Hematopoietic multipotent progenitor cell treated with erythropoietin and hydrocortisone succinate and interleukin-3 and kit ligand, for 4 days (in vitro differentiated cells): ENCODE data around the gene C9orf50.

Experiments
- DNase-seq: peaks from one replicate; pipeline ENCODE4 v3.0.0-alpha.2; 2015

C9orf50 gene

DNA sequence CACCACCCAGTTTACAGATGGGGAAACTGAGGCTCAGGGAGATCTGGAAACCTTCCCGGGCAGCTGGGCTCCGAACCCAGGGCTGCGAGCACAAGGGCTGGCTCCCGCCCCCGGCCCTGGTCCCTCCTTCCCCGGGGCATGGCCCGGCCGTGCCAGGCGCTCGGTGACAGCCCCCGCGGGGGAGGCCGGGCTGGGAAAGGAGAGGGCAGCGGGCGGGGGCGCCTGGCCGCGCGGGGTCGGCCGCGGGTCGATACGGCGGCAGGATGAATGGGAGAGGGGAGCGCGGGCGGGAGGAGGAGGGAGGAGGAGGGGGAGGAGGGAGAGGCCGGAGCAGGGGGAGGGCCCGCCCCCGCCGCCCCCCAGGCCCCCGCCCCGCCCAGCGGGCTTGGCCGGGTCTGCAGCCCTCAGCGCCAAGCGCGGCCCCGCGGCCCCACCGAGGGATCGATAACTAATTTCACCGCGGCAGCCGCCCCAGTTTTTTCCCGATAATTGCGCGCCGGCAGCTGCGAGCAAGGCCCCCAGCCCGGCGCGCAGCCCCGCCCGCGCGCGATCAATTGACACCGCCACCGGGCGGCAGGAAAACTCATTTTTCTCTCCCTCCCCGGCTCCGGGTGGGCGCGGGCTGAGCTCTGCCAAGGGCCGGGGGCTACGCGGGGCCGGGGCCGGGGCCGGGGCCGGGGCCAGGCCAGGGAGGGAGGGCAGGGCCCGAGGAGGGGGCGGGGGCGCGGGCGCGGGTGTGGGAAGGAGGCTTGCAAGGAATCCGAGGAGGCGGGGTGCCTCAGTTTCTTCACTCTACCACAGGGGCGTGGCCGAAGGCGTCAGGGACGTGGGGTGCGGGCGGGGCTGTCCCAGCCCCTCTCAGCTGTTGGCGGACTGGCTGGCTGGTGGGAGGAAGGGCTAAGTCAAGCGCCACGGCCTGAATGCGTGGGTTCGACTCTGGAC, 52.1 kb downstream of the C9orf50 start:
- peak; percentile 26 for DNase-seq

DNA sequence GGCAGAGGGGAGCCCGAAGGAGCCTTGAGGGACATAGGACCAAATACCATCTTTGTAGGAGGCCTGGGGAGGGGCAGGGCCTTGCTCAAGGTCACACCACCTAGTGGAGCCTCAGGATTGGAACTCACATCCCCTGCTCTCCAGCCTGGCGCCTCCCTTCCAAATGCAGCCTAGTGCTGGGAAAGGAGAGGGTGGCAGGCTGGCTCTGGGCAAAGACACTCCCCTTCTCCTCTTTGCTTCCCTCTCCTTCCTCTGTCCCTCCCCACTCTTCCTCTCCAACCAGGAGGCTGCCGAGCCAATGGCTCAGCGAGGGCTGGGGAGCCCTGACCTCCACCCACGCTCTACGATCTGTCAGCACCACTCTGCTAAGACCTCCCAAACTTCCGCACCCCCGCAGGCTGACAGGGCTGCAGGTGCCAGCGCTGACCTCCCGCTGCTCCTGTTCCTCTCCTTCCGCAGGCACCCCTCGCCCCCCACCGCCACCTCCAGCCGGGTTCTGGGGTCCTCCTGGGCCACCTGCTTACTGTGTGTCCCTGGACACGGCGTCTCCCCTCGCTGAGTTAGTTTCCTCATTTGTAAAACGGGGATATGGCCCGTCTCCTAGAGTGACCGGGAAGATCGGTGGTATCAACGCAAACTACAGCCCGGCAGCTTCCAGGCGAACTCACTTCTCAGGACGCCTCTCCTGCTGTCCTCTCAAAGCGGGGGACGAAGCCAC, 52.9 kb downstream of the C9orf50 start:
- DNase-seq = peak; percentile 25

DNA sequence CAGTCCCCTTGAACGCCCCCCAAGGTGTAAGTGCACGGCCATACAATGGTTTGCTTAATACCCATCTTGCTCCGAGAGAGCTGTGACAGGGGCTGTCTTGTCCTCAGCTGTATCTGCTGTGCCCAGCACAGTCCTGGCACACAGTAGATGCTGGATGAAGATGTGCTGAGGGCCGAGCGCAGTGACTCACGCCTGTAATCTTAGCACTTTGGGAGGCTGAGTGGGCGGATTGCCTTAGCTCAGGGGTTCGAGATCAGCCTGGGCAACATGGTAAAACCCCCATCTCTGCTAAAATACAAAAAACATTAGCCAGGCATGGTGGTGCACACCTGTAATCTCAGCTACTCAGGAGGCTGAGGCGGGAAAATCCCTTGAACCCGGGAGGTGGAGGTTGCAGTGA, 53.6 kb downstream of the C9orf50 start:
- DNase-seq = no peak

DNA sequence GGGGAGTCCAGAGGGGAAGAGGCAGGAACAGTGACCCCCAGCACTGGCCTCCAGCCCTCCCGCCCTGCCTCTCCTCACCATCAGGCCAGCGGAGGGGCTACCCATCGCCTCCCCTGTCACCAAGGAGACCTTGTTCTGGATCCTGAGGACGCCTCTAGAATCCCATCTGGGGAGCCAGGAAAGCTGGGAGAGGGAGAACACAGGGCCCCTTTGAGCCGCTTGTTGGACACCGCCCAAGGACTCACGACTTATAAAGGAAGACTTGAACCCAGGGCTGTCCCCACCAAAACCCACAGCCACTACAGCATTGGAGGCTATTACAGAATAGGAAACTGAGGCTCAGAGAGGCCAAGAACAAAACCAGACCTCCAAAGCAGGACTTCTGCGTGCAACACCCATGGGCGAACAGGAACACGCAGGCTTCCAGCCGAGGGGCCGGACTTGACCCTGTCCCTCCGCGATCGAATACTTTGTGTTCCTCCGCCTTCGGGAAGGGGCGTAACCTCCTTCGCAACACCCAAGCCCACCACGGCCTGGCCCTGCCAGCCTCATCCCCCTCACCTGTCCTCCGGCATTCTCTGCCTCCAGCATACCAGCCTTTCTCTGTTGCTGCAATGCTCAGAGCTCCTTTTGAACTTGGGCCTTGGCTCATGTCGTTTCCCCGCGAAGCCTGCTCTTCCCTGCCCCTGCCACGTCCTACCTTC, 54.2 kb downstream of the C9orf50 start:
- no peak for DNase-seq

DNA sequence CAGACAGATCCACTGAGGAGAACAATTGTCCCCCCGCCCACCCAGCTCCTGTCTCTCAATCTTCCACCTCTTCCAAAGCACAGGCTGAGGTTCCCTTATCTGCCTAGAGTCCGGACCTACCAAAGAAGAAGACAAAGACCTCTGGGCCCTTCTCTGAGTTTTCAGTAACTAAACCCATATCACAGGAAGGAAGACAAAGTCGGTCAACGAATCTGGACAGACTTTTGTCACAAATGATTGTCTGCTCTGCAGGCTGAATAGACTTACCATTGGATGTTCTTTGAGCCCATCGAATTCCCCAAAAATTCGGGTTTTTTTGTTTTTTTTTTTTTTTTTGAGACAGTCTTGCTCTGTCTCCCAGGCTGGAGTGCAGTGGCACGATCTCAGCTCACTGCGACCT, 58.0 kb downstream of the C9orf50 start:
- no peak for DNase-seq

DNA sequence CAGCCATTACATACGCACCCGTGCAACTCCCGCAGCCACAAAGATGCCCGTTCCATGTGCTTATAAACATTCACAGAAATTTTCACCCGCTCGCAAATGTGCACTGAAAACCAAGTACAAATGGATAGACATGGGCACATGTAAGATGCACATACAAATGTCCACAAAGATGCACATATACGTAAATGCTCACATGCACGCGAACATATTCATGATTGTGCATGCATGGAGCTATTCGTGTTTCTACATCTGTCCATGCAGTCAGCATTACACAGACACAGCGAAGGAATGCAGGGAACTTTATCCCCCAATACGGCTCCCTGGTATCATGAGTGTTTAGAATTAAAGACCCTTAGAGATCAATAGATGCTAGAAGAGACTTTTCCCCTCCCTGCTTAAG, 58.4 kb downstream of the C9orf50 start:
- no peak for DNase-seq
